Kasumi-1 (cell line): Measurements from ENCODE around the gene FAM174C.
"Not testable (repeated sequence)": the region's sequence is repeated elsewhere in the genome, so short reads cannot be mapped to it uniquely, and the experiment has no call there.

ENCODE experiments used
- DNase-seq, 2 experiments: peaks; one replicate each; lab custom pipeline; 2025; lab: John Stamatoyannopoulos, UW

The FAM174C gene

GRCh38 chr19:1237027-1237659 is 38.2 kb upstream of the FAM174C start:
- no peak for DNase-seq

DNA sequence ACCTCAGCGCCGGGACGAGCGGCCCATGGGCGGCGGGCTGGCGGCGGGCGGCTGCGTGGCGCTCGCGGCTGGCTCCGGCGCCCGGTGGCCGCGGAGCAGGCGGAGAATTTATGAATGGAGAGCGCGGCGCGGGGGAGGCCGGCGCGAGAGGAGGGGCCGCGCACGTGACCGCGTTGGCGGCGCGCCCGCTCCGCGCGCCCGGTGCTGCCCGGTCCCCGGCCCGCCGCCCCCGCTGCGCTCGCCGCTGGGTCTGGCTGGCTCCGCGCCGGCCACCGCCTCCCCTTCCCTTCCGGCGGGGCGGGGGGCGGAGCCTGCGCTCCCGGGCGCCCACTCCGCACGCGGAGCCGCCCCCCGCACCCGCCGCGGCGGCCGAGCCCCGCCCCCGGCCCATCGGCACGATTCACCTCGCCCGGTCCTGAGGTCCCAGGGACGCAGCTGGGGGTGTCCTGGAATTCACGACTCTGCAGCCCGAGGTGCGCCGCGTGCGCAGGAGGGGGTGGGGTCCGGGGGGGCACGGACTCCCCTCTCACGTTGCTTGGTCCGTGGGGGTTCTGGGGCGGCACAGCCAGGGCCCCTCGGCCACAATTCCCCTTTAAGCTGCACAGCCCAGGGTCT is 37.5 kb upstream of the FAM174C start, which contains the start of gene CBARP:
Gene CBARP, minus strand, starts transcription at position 252 of the 615 bp plus-strand sequence. CDS start 1,905 bp downstream, outside the sequence.
- no peak for DNase-seq

DNA sequence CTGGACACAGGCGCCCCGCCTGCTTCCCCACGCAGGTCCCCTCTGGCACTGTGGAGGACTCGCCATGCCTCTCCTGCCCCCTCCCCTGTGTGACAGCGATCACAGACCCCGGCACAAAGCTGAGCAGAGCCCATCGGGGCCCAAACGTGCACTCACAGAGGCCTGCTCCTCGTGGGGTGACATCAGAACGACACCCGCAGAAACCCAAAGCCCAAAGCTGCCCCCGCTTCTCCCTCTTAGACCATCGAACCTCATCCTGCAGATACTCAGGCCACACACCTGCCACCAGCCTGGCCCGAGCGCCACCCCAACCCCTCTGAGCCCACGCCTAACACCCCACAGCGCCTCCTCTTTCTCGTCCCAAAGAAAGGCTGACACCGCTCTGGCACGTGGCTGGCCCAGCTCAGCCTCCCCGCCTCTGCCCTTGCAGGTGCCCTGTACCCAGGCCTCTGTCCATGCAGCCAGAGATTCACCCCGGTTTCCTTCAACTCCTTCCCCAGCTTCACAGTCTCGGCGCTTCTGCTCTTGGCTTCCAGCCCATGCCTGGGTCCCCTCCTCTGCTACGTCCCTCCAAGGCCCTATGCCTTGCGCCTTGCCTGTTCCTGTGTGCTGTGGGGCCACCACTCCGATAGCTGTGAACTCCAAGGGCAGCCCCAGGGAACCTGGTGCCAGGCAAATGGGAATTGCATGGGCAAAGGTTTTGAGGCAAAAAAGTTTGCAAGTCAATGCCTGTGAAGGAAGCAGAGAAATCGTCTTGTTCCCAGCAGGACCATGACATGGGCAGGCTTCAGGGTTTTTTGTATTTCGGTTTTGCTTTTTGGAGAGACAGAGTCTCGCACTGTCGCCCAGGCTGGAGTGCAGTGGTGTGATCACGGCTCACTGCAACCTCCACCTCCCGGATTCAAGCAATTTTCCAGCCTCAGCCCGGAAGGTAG is 36.7 kb upstream of the FAM174C start:
- DNase-seq, result no peak

DNA sequence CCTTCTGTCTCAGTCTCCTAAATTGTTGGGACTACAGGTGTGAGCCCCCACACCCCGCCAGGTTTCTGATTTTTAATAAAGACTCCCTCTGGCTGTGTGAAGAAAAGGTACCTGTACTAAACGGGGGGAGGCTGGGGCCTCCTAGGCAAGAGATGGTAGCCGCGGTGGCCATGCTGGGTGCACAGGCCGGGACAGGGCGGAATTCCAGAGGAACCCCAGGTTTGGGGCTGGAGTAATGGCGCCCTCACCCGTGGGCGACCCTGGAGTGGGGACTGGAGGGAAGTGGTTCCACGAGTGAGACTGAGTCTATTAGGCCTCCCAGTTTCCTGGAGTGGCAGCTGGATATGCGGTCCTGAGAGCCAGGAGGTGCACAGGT is 35.9 kb upstream of the FAM174C start:
- DNase-seq, result no peak

- DNase-seq, result peak; percentile 71 to 84
Observed at GRCh38 chr19:1239796-1240737, 35.3 kb upstream of the FAM174C start.

DNA sequence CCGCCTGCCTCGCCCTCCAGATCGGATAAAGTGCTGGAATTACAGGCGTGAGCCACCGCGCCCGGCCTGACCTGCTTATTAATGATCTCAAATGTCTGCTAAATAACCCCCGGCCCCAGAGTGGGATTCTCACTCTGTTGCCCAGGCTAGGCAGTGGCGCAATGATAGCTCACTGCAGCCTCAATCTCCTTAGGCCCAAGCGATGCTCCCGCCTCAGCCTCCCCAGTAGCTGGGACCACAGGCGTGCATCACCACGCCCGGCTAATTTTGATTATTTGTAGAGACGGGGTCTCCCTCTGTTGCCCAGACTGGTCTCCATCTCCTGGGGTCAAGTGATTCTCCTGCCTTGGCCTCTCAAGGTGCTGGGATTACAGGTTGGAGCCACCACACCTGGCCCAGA is 34.4 kb upstream of the FAM174C start:
- DNase-seq, result no peak

DNA sequence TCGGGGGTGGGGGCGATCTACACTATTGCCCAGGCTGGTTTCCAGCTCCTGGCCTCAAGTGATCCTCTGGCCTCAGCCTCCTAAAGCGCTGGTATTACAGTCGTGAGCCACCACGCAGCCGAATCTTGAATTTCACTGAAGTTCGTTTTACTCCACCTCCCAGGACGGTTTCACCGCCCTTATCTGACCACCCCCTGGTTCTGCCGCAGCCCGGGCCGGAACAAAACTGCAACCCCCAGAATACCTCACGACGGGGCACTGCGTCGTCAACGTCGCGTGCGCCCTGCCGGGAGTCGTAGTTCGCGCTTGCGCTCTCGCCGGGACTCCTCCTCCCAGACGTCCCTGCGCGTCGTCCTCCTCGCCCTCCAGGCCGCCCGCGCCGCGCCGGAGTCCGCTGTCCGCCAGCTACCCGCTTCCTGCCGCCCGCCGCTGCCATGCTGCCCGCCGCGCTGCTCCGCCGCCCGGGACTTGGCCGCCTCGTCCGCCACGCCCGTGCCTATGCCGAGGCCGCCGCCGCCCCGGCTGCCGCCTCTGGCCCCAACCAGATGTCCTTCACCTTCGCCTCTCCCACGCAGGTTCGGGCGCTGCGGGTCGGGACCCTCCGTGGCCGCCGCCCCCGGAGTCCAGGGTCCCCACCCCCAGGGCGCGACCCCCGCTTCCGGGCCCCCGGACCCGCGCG is 33.8 kb upstream of the FAM174C start, which contains the start of gene ATP5F1D:
Gene ATP5F1D, plus strand, starts transcription at position 335 of the 679 bp plus-strand sequence. Its CDS starts 100 bp downstream, at position 435.
- DNase-seq, result peak; percentile 80 to 91

GRCh38 chr19:1243768-1244692 is 31.3 kb upstream of the FAM174C start:
- DNase-seq, result peak; percentile 82 to 83

DNA sequence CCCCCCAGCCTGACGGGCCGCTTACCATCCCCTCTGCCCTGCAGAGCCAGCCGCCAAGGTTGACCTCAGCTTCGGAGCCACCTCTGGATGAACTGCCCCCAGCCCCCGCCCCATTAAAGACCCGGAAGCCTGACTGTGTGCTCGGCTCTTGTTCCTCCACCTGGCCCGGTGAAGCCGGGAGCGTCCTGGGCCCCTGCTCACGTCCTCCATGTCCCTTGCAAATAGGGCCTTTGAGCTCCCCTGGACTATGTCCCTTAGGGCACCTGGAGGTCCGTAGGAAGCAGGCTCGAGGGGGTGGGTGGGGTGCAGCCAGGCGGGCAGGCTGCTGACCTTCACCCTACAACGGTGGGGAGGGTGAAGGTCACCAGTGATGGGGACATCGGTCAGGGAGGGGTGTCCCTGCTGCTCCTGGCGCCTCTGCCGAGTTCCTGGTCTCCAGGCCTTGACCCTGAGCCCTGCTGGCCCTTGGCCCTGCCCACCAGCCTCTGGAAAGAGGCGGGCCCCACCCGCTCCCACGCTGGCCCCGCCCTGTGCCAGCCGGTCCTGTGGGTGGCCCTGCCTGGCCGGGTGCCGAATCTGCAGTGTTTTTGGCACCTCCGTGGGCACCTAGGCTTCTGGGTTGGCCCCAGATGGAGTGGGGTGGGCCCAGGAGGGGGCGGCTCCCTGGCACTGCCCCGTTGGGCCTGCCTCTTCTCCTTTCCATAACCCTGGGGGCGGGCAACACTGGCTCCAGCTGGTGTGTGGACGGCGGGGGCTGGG is 30.5 kb upstream of the FAM174C start:
- no peak for DNase-seq

DNA sequence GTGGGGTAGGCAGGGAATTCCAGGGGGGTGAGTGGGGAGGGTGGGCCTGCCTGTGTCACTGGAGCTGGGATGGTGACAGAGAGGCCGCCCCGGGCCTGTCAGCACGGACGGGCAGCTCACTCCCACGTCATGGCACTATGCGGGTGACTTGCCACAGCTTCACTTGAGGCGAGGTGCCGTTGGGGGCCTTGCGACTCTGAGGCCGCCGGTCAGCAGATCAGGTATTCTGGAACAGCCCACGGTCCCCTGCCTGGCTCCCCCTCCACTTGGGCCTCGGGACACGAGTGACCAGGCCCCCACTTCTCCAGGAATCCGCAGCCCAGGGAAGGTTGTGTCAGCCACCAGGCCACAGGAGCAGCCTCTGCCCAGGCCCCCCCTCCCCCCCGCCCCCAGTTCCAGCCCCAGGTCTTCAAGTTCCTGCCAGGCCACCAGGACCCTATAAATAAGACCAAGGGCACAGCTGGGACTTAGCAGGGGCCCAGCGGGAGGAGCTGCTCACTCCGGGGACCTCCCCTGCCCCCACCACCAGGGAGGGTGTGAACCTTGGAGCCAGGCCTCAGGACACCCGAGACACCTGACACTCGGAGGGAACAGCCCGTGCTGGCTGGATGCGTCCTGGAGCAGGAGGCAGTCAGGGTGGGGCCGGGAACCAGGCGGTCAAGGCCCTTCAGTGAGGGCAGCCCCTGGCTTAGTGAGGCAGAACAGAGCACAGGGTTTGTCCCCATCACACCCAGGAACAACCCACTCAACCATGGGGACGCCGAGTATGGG is 29.7 kb upstream of the FAM174C start:
- no peak for DNase-seq

GRCh38 chr19:1246265-1247087 is 28.9 kb upstream of the FAM174C start:
- not testable (repeated sequence) for DNase-seq

- no peak for DNase-seq
Observed at GRCh38 chr19:1247748-1248138, 27.6 kb upstream of the FAM174C start.

GRCh38 chr19:1248139-1248785 is 27.1 kb upstream of the FAM174C start, which contains the start of gene MIDN:
Gene MIDN (plus strand): TSS chr19:1248583. CDS start chr19:1250297, 1,714 bp downstream.
- peak; percentile 57 to 69 for DNase-seq

GRCh38 chr19:1248786-1249297 is 26.5 kb upstream of the FAM174C start:
- DNase-seq, result peak; percentile 57 to 69

DNA sequence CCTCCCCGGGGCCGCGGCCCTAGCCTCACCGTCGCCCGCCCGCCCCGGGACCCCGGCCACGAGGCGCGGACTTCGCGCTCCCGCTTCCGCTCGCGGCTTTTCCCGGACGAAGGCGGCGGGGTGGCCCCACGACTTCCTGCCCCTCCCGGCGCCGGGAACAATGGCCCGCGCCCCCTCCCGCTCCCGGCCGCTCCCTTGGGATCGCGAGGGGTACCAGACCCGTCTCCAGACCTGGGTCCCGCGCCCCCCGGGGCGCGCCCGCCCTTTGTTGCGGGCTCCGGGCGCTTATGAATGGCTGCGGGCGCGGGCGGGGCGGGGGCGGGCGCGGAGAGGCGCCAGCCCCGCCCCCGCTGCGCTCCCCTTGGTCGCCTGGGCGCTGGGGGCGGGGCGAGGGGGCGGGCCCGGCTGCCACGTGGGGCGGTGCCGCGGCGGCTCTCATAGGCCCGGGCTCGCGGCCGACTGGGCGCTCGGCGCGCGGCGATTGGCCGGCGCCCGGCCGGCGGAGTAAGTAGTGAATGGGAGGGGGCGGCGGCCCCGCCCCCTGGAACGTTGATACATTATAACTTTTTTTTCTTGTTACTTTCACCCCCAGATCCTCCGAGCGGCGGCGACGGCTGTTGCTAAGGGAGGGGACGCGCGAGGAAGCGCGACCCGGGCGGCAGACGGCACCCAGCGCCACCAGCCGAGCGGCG is 25.9 kb upstream of the FAM174C start:
- peak; percentile 90 for DNase-seq

DNA sequence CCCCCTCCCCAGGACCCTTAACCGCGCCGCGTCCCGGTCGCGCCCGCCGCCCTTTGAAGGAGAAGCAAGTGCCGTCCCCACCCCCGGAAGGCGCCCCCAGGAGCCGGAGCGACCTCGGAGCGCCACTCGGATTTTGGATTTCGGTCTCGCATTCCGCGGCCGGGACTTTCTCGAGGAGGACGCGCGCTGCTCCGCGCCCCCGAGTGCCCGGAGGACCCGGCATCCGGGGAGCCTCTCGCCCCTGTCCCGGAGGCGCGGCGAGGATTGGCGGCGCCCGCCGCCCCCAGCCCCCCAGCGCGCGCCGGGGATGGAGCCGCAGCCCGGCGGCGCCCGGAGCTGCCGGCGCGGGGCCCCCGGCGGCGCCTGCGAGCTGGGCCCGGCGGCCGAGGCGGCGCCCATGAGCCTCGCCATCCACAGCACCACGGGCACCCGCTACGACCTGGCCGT is 25.3 kb upstream of the FAM174C start:
- no peak for DNase-seq
